ENCODE results near the gene UBQLNL.

Gene UBQLNL

DNA sequence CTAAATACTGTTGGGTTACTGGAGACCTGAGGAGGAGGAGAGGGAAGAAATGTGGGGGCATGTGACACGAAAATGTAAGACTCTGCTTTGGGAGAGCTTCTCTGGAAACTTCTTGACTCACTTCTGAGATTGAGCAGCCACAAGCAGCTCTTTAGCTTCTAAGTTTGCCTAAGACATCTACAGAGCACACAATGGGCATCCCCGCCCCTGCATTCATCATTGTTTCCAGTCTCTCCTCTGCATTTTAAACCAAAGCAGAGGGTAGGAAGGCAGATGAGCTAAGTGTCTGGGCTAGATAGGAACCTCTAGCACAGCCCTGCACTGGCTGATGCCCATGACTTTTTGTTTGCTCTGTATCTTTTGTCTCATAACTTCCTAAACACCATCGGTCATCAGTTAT lies 30.1 kb downstream of the UBQLNL start:
- Histone ChIP-seq H3K36me3 (ENCODE audit: control insufficient read depth, insufficient read depth, low read length) (no peaks in the 10 kb centered on the region), H3K27ac (ENCODE audit: insufficient read depth, low read depth, low read length, poor library complexity, severe bottlenecking) (no peak overlapping the region), H3K27me3 (ENCODE audit: control insufficient read depth, insufficient read depth, low read length, poor library complexity, severe bottlenecking) (no peaks in the 10 kb centered on the region), H3K4me1 (ENCODE audit: control insufficient read depth, insufficient read depth, low read length) (peaks cover 4% of the 10 kb centered on the region), H3K4me3 (ENCODE audit: insufficient read depth, low read depth, low read length) (no peak overlapping the region), H3K9me3 (ENCODE audit: control insufficient read depth, low read length) (no peaks in the 10 kb centered on the region)
- 72 to 84% methylated on average over 2 to 3 of the region's 3 CpGs for WGBS, 2 experiments

- H3K4me1 ChIP-seq (ENCODE audit: control insufficient read depth, insufficient read depth, low read length), result peaks cover 4% of the 10 kb centered on the region
- 78 to 93% methylated on average over 3 of the region's 3 CpGs for WGBS, 2 experiments
- no peaks in the 10 kb centered on the region for H3K36me3 ChIP-seq (ENCODE audit: control insufficient read depth, insufficient read depth, low read length)
- no peaks in the 10 kb centered on the region for H3K9me3 ChIP-seq (ENCODE audit: control insufficient read depth, low read length)
- H3K4me3 ChIP-seq (ENCODE audit: insufficient read depth, low read depth, low read length), result no peak overlapping the region
- no peak overlapping the region for H3K27ac ChIP-seq (ENCODE audit: insufficient read depth, low read depth, low read length, poor library complexity, severe bottlenecking)
- H3K27me3 ChIP-seq (ENCODE audit: control insufficient read depth, insufficient read depth, low read length, poor library complexity, severe bottlenecking), result no peaks in the 10 kb centered on the region
Observed at GRCh38 chr11:5486003-5486402, 30.5 kb downstream of the UBQLNL start.

GRCh38 chr11:5476186-5476819 lies 40.2 kb downstream of the UBQLNL start:
- Histone ChIP-seq H3K4me1 (ENCODE audit: control insufficient read depth, insufficient read depth, low read length) (no peaks in the 10 kb centered on the region), H3K27ac (ENCODE audit: insufficient read depth, low read depth, low read length, poor library complexity, severe bottlenecking) (no peak overlapping the region), H3K36me3 (ENCODE audit: control insufficient read depth, insufficient read depth, low read length) (no peaks in the 10 kb centered on the region), H3K9me3 (ENCODE audit: control insufficient read depth, low read length) (no peaks in the 10 kb centered on the region), H3K4me3 (ENCODE audit: insufficient read depth, low read depth, low read length) (no peak overlapping the region), H3K27me3 (ENCODE audit: control insufficient read depth, insufficient read depth, low read length, poor library complexity, severe bottlenecking) (no peaks in the 10 kb centered on the region)
- WGBS, 2 experiments, result 89 to 96% methylated on average over 1 of the region's 2 CpGs

- no peak overlapping the region for H3K27ac ChIP-seq (ENCODE audit: insufficient read depth, low read depth, low read length, poor library complexity, severe bottlenecking)
Observed at GRCh38 chr11:5473921-5474320, 42.6 kb downstream of the UBQLNL start.

DNA sequence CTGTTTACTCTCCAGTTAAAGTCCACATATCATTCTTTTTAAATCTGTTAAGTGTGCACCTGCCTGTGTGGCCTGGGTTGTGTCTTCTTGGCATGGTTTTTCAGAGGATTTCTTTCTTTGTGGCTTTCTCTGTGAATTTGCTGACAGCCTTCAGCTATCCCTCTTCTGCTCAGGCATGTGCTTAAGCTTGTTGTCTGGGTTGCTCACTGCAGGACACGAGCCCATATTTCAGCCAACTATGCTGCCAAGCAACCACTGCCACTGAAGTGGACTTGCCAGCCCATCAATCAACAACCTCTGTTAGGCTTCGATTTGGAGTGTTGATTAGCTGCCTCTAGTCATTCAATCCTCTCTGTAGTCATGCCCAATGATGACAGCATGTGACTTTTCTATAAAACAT lies 49.0 kb downstream of the UBQLNL start:
- no peaks in the 10 kb centered on the region for H3K27me3 ChIP-seq (ENCODE audit: control insufficient read depth, insufficient read depth, low read length, poor library complexity, severe bottlenecking)
- H3K4me3 ChIP-seq (ENCODE audit: insufficient read depth, low read depth, low read length), result no peak overlapping the region
- H3K36me3 ChIP-seq (ENCODE audit: control insufficient read depth, insufficient read depth, low read length), result no peaks in the 10 kb centered on the region
- 83 to 86% methylated on average over 2 of the region's 2 CpGs for WGBS, 2 experiments
- H3K9me3 ChIP-seq (ENCODE audit: control insufficient read depth, low read length), result no peaks in the 10 kb centered on the region
- H3K4me1 ChIP-seq (ENCODE audit: control insufficient read depth, insufficient read depth, low read length), result no peaks in the 10 kb centered on the region
- H3K27ac ChIP-seq (ENCODE audit: insufficient read depth, low read depth, low read length, poor library complexity, severe bottlenecking), result no peak overlapping the region

More at GRCh38 chr11:5473921-5474320, 42.6 kb downstream of the UBQLNL start:
- Histone ChIP-seq H3K27me3 (ENCODE audit: control insufficient read depth, insufficient read depth, low read length, poor library complexity, severe bottlenecking) (no peaks in the 10 kb centered on the region), H3K36me3 (ENCODE audit: control insufficient read depth, insufficient read depth, low read length) (no peaks in the 10 kb centered on the region), H3K4me1 (ENCODE audit: control insufficient read depth, insufficient read depth, low read length) (no peaks in the 10 kb centered on the region), H3K4me3 (ENCODE audit: insufficient read depth, low read depth, low read length) (no peak overlapping the region), H3K9me3 (ENCODE audit: control insufficient read depth, low read length) (no peaks in the 10 kb centered on the region)

Measured in ectodermal cell (in vitro differentiated cells).